HEK293 (cell line): ENCODE results near the gene KIAA0825.

ENCODE experiments used
- ATF2 ChIP-seq: fragments of 450-650 bp; formaldehyde crosslinking; IDR thresholded peaks from 2 replicates; pipeline ENCODE4 v1.5.1; 2016; ENCODE audit warnings: missing biosample characterization, missing genetic modification characterization, low read depth
- CTCF ChIP-seq: fragments of 450-650 bp; formaldehyde crosslinking; IDR thresholded peaks from 2 replicates; pipeline ENCODE4 v1.5.1; 2016; ENCODE audit warnings: missing biosample characterization, missing genetic modification characterization
- ZBTB49 ChIP-seq: fragments of 450-650 bp; formaldehyde crosslinking; IDR thresholded peaks from 2 replicates; pipeline ENCODE4 v1.5.1; 2016; ENCODE audit warnings: missing biosample characterization, missing genetic modification characterization, low read depth
- ZNF121 ChIP-seq: fragments of 450-650 bp; formaldehyde crosslinking; IDR thresholded peaks from 2 replicates; pipeline ENCODE4 v1.5.1; 2016; ENCODE audit warnings: missing biosample characterization, missing genetic modification characterization
- ZNF274 ChIP-seq, 2 experiments: fragments of 200-500 bp in 1 of 2; fragments of 450-650 bp in 1 of 2; sonication (Bioruptor generic) in 1 of 2; formaldehyde crosslinking in 1 of 2; IDR thresholded peaks; 2 replicates each; pipeline versions ENCODE4 v1.5.1 to v1.6.1; 2014 to 2016; ENCODE audit warnings: borderline replicate concordance in 1 of 2, inconsistent platforms in 1 of 2, low read length in 1 of 2, missing biosample characterization in 1 of 2, missing genetic modification characterization in 1 of 2
- ZNF473 ChIP-seq: fragments of 450-650 bp; formaldehyde crosslinking; IDR thresholded peaks from 2 replicates; pipeline ENCODE4 v1.5.1; 2017; ENCODE audit warnings: missing biosample characterization, missing genetic modification characterization

- TF ChIP-seq ZNF473 (no peak), CTCF (no peak), ATF2 (tag by site-specific recombination) (no peak), ZNF121 (no peak), ZNF274 (IDR thresholded peaks at IDR 0.05; ENCODE audit: low read length) (no peak), ZNF274 (tag by site-specific recombination; IDR thresholded peaks at IDR 0.05; ENCODE audit: borderline replicate concordance) (no peak), ZBTB49 (tag by site-specific recombination) (no peak)
These were observed 109.8 kb downstream of the KIAA0825 start for GRCh38 chr5:94508461-94509148.
